HepG2 (cell line): Measurements from ENCODE around the gene SLC25A11. TPM values are rescaled to one million over a fixed set of nuclear protein-coding genes. Genes with fewer than 3 reads are reported as not detected.

Experiments
- ATAC-seq: fragments of 200-7000 bp; cut with Tn5 transposase; 3 replicates; pipeline ENCODE4 v1.9.1; 2020; ENCODE audit warnings: mild to moderate bottlenecking, moderate library complexity
- BruUV-seq: library from RNA; stranded (reverse); fragments of 400-500 nt; replicated peaks from 2 replicates; lab custom pipeline; 2021; lab: Mats Ljungman, UMichigan
- CTCF ChIA-PET: fragments of 300-600 bp; formaldehyde crosslinking; extraction: SDS; loops from one replicate; lab custom pipeline; 2021; ENCODE audit warnings: low total read pairs, inconsistent platforms, low intra/inter-chr PET ratio; lab: Yijun Ruan, JAX
- POLR2A ChIA-PET: fragments of 350-600 bp; sonication (Branson Sonifier 250); formaldehyde crosslinking; loops from one replicate; lab custom pipeline; 2020; ENCODE audit warnings: antibody characterized with exemption, inconsistent platforms; lab: Yijun Ruan, JAX
- DNase-seq: peaks from one replicate; pipeline ENCODE4 v3.0.0-alpha.2; 2015; ENCODE audit warnings: low spot score
- FAIRE-seq: peaks from 3 replicates; lab custom pipeline; 2011; peaks lifted over from hg19 to GRCh38; lab: Jason Lieb, UNC
- H2AFZ ChIP-seq: one replicate; pipeline ENCODE4 v1.6.1; 2011; ENCODE audit warnings: low read length, inconsistent platforms
- H3K27ac ChIP-seq: fragments of 300-600 bp; 3 replicates; pipeline ENCODE4 v1.8.0; 2011; ENCODE audit warnings: mixed run types, mild to moderate bottlenecking, mixed read lengths, low read length, inconsistent platforms; ENCODE audit not compliant: insufficient read depth; ENCODE audit errors: extremely low read length
- H3K27me3 ChIP-seq, 2 experiments: fragments of 200-600 bp in 1 of 2; 2 replicates in 1 of 2; 3 replicates in 1 of 2; pipeline versions ENCODE4 v1.6.0 to v1.8.0; 2011; ENCODE audit warnings: low read length in 2 of 2, mild to moderate bottlenecking in 2 of 2, moderate library complexity in 2 of 2, inconsistent platforms in 1 of 2; ENCODE audit not compliant: insufficient read depth in 2 of 2, control insufficient read depth in 1 of 2
- H3K36me3 ChIP-seq, 2 experiments: fragments of 200-600 bp in 1 of 2; replicated peaks in 1 of 2; 2 replicates in 1 of 2; 3 replicates in 1 of 2; pipeline versions ENCODE4 v1.5.1 to v1.8.0; 2011; ENCODE audit warnings: low read length in 2 of 2, inconsistent platforms in 1 of 2; ENCODE audit not compliant: insufficient read depth in 2 of 2, control insufficient read depth in 1 of 2
- H3K4me1 ChIP-seq: 2 replicates; pipeline ENCODE4 v1.5.1; 2012; ENCODE audit warnings: low read length, inconsistent platforms; ENCODE audit not compliant: insufficient read depth
- H3K4me2 ChIP-seq: 2 replicates; pipeline ENCODE4 v1.6.0; 2011; ENCODE audit warnings: low read depth, low read length, inconsistent platforms
- H3K4me3 ChIP-seq, 3 experiments: fragments of 200-600 bp in 1 of 3; sonication (generic), shearing (Covaris generic) in 1 of 3; replicated peaks in 1 of 3; 2 replicates each; pipeline ENCODE4 v1.5.1; 2011 to 2016; ENCODE audit warnings: low read length in 3 of 3, inconsistent platforms in 2 of 3, low read depth in 2 of 3, mild to moderate bottlenecking in 2 of 3, control low read depth in 1 of 3, mixed read lengths in 1 of 3; ENCODE audit not compliant: insufficient read depth in 1 of 3
- H3K79me2 ChIP-seq: one replicate; pipeline ENCODE4 v1.6.1; 2011; ENCODE audit warnings: low read length, inconsistent platforms; ENCODE audit not compliant: insufficient read depth
- H3K9ac ChIP-seq: 2 replicates; pipeline ENCODE4 v1.6.0; 2011; ENCODE audit warnings: mild to moderate bottlenecking, low read depth, low read length, inconsistent platforms; ENCODE audit not compliant: insufficient read depth
- H3K9me3 ChIP-seq: 2 replicates; pipeline ENCODE4 v1.5.1; 2012; ENCODE audit warnings: mild to moderate bottlenecking, low read length
- H4K20me1 ChIP-seq: 2 replicates; pipeline ENCODE4 v1.6.0; 2011; ENCODE audit warnings: inconsistent platforms, mild to moderate bottlenecking, low read length, moderate library complexity; ENCODE audit not compliant: insufficient read depth
- CERS6 ChIP-seq: sonication (generic); formaldehyde crosslinking; IDR thresholded peaks from 2 replicates; pipeline ENCODE4 v1.5.0; 2020; ENCODE audit warnings: missing genetic modification reagents
- GATA4 ChIP-seq: sonication (generic); IDR thresholded peaks from 2 replicates; pipeline ENCODE4 v1.6.1; 2016; ENCODE audit warnings: antibody characterized with exemption, low read depth, borderline replicate concordance
- HES4 ChIP-seq: sonication (generic); formaldehyde crosslinking; IDR thresholded peaks from 2 replicates; pipeline ENCODE4 v1.9.0; 2021; ENCODE audit warnings: mild to moderate bottlenecking, missing genetic modification reagents, borderline replicate concordance
- HNRNPL ChIP-seq: fragments of 200-400 bp; formaldehyde crosslinking; IDR thresholded peaks from 2 replicates; pipeline ENCODE4 v1.6.1; 2017; ENCODE audit warnings: mild to moderate bottlenecking, low read depth, low read length
- PHF20 ChIP-seq: sonication (generic); formaldehyde crosslinking; IDR thresholded peaks from 2 replicates; pipeline ENCODE4 v1.5.0; 2020; ENCODE audit warnings: mild to moderate bottlenecking, missing genetic modification reagents
- POGZ ChIP-seq: sonication (generic); formaldehyde crosslinking; IDR thresholded peaks from 2 replicates; pipeline ENCODE4 v1.4.0; 2020; ENCODE audit warnings: mild to moderate bottlenecking, missing genetic modification reagents
- RELA ChIP-seq: sonication (generic); formaldehyde crosslinking; IDR thresholded peaks from 2 replicates; pipeline ENCODE4 v1.4.0; 2020; ENCODE audit warnings: missing genetic modification reagents
- TEAD2 ChIP-seq: sonication (generic); formaldehyde crosslinking; IDR thresholded peaks from 2 replicates; pipeline ENCODE4 v1.9.0; 2021; ENCODE audit warnings: missing genetic modification reagents
- U2AF2 ChIP-seq: fragments of 200-400 bp; formaldehyde crosslinking; IDR thresholded peaks from 2 replicates; pipeline ENCODE4 v1.6.1; 2017; ENCODE audit warnings: low read depth, mild to moderate bottlenecking, low read length
- ZMAT3 ChIP-seq: sonication (generic); formaldehyde crosslinking; conservative IDR thresholded peaks from 2 replicates; pipeline ENCODE4 v1.7.0; 2021; ENCODE audit warnings: missing genetic modification reagents
- ZNF281 ChIP-seq: sonication (generic); formaldehyde crosslinking; IDR thresholded peaks from 2 replicates; pipeline ENCODE4 v1.4.0; 2020; ENCODE audit warnings: missing genetic modification reagents, borderline replicate concordance
- ZNF501 ChIP-seq: sonication (generic); formaldehyde crosslinking; IDR thresholded peaks from 2 replicates; pipeline ENCODE4 v1.5.1; 2020; ENCODE audit warnings: mild to moderate bottlenecking, moderate library complexity, missing genetic modification reagents
- ZNF572 ChIP-seq: sonication (generic); formaldehyde crosslinking; IDR thresholded peaks from 2 replicates; pipeline ENCODE4 v1.5.1; 2020; ENCODE audit warnings: mild to moderate bottlenecking, missing genetic modification reagents
- ZNF878 ChIP-seq: sonication (generic); formaldehyde crosslinking; IDR thresholded peaks from 2 replicates; pipeline ENCODE4 v1.8.1; 2023; ENCODE audit warnings: mild to moderate bottlenecking, missing genetic modification reagents, moderate library complexity
- ZNF891 ChIP-seq: sonication (generic); formaldehyde crosslinking; IDR thresholded peaks from 2 replicates; pipeline ENCODE4 v1.5.0; 2020; ENCODE audit warnings: mild to moderate bottlenecking, missing genetic modification reagents
- WGBS: methylation state at CpG from one replicate; pipeline ENCODE4 v1.1.6; 2017; ENCODE audit warnings: low lambda C conversion rate; 5-methylcytosine and 5-hydroxymethylcytosine counted together
- in situ Hi-C: cut with HindIII; loops from 2 replicates; pipeline ENCODE4 v1.10.0; 2017; ENCODE audit warnings: low pct_unique_long_range_greater_than_20kb; ENCODE audit not compliant: extremely low pct_ligation_motif_present
- intact Hi-C: fragments of 100-400 bp; cut with micrococcal nuclease; formaldehyde crosslinking; loops from one replicate; pipeline ENCODE4 v1.10.0; 2022; ENCODE audit not compliant: unreplicated experiment
- polyA plus RNA-seq, 8 experiments: library from polyadenylated mRNA; depleted of rRNA in 3 of 8; stranded (reverse) in 7 of 8; unstranded in 1 of 8; fragments of >200 nt; fragmentation: Illumina TruSeq in 4 of 8; extraction: Trizol in 4 of 8; gene quantifications; 2 replicates each; pipeline versions ENCODE4 v1.2.1 to v1.2.3, GENCODE V29; 2011 to 2016; ENCODE audit warnings: low read depth in 4 of 8, missing spikeins in 1 of 8, mixed read lengths in 1 of 8; ENCODE audit not compliant: insufficient read depth in 1 of 8
- total RNA-seq, 5 experiments: library from RNA; depleted of rRNA; stranded (reverse); fragments of >200 nt; fragmentation: Illumina TruSeq; extraction: Trizol; gene quantifications; 2 replicates each; pipeline ENCODE4 v1.2.3, GENCODE V29; 2016; ENCODE audit warnings: low read depth in 1 of 5

The SLC25A11 gene
- total and polyA plus RNA-seq, 2 of the 13 experiments (the other 11 are each of a cell fraction or from before 2014, with no cell fraction given) = 35.4 to 47.2 TPM

- ATAC-seq (no peak), FAIRE-seq (no peak), DNase-seq (no peak)
- H4K20me1 ChIP-seq = peaks cover 11% of the 10 kb centered on the region
- peaks cover 2 to 11% of the 10 kb centered on the region in 2 experiments; a peak in 3 of 5 replicates for H3K36me3 ChIP-seq
- TF ChIP-seq POGZ (CRISPR knock-in tag) (no peak), ZNF572 (CRISPR knock-in tag) (no peak), ZNF878 (CRISPR knock-in tag) (0 out of 2 replicates have a peak, but pooled peaks have one; percentile 15)
- H3K79me2 ChIP-seq = peaks cover 28% of the 10 kb centered on the region
- H3K4me1 ChIP-seq = peaks cover 44% of the 10 kb centered on the region
- no peaks in the 10 kb centered on the region for H3K9me3 ChIP-seq
- H2AFZ ChIP-seq = no peak overlapping the region
- ChIA-PET CTCF (no interaction called here), POLR2A (interaction anchor here (0.7 to 10.0 kb wide), 8 partner anchors 8 to 155 kb away, joined by 3 to 273 read pairs (median 5); partner anchors contain the start of genes PSMB6, RNF167, SLC25A11 and SPAG7)
- peak overlapping the region; percentile 52 to 88 (median 86) for H3K4me3 ChIP-seq
- no TSS peak for BruUV-seq
- no peaks in the 10 kb centered on the region; a peak in 1 of 5 replicates for H3K27me3 ChIP-seq
- peak overlapping the region; percentile 84 for H3K9ac ChIP-seq
- in situ Hi-C loops = no loop called here
- WGBS = 10% methylated on average over 3 of the region's 3 CpGs
- H3K4me2 ChIP-seq = peak overlapping the region; percentile 93
- H3K27ac ChIP-seq = peak overlapping the region; percentile 99
- intact Hi-C loops = loop anchor here (5.0 kb wide), 1 partner anchor 44 kb away; no protein-coding TSS in a partner anchor
These were observed 11.6 kb upstream of the SLC25A11 start for GRCh38 chr17:4951486-4951885.

- peak within 1 kb of the TSS; percentile 52 to 88 (median 86) for H3K4me3 ChIP-seq
- ChIA-PET POLR2A (interaction anchor here (0.7 to 10.0 kb wide), 9 partner anchors 9 to 154 kb away, joined by 3 to 273 read pairs (median 5); partner anchors contain the start of genes PSMB6, RNF167, SLC25A11 and SPAG7), CTCF (no interaction called here)
- H3K4me2 ChIP-seq = peak within 1 kb of the TSS; percentile 93
- peaks cover 18% of the 10 kb centered on the region for H4K20me1 ChIP-seq
- FAIRE-seq (peak; percentile 91), ATAC-seq (peak; percentile 27), DNase-seq (peak; percentile 73)
- H3K9ac ChIP-seq = peak within 1 kb of the TSS; percentile 84
- intact Hi-C loops (loop anchor here (1.0 to 5.0 kb wide), 2 partner anchors 17 to 43 kb away; partner anchors contain the start of gene SPAG7), in situ Hi-C loops (no loop called here)
- H3K27ac ChIP-seq = peak within 1 kb of the TSS; percentile 99
- H3K4me1 ChIP-seq = peaks cover 46% of the 10 kb centered on the region
- peaks cover 7 to 13% of the 10 kb centered on the region in 2 experiments; a peak in 4 of 5 replicates for H3K36me3 ChIP-seq
- no peak within 1 kb of the TSS for H2AFZ ChIP-seq
- BruUV-seq = no TSS peak
- H3K79me2 ChIP-seq = peaks cover 35% of the 10 kb centered on the region
- no peaks in the 10 kb centered on the region for H3K9me3 ChIP-seq
- 0% methylated on average over 7 of the region's 7 CpGs for WGBS
- no peaks in the 10 kb centered on the region; a peak in 1 of 5 replicates for H3K27me3 ChIP-seq
- TF ChIP-seq HES4 (no peak), TEAD2 (CRISPR knock-in tag) (no peak), CERS6 (CRISPR knock-in tag) (no peak), RELA (CRISPR knock-in tag) (no peak), PHF20 (CRISPR knock-in tag) (no peak), ZNF281 (peak; percentile 48; the same call in 1 of the 2 replicates), ZMAT3 (peak; percentile 65; the same call in 1 of the 2 replicates), GATA4 (0 out of 2 replicates have a peak, but pooled peaks have one; percentile 30), ZNF891 (CRISPR knock-in tag) (no peak), HNRNPL (peak; percentile 88), ZNF501 (CRISPR knock-in tag) (0 out of 2 replicates have a peak, but pooled peaks have one; percentile 36), U2AF2 (no peak)
These were observed 10.9 kb upstream of the SLC25A11 start, which contains the start of gene ENO3 for GRCh38 chr17:4950746-4951204. Gene ENO3, plus strand, starts transcription at chr17:4951119. Its CDS starts 711 bp downstream, at chr17:4951830.
